ENCODE measurements around the gene KLRG1.

GRCh38 chr12:8949342-8950220 is 39.8 kb upstream of the KLRG1 start, which contains the start of gene M6PR:
- TF ChIP-seq CTCF (IDR thresholded peaks at IDR 0.05; ENCODE audit: borderline replicate concordance, extremely low read depth, low read length, poor library complexity, severe bottlenecking): peak; percentile 78
- no peak for TF ChIP-seq EZH2 (IDR thresholded peaks at IDR 0.05; ENCODE audit: borderline replicate concordance, low read depth, low read length, severe bottlenecking)

Measured in DND-41 (cell line).